ENCODE results near the gene NAA30. TPM values are rescaled to one million over a fixed set of nuclear protein-coding genes. Genes with fewer than 3 reads are reported as not detected.

Gene NAA30
- 15.3 and 19.6 TPM in 2 replicates for total RNA-seq

GRCh38 chr14:57390037-57390805 is at the start of gene NAA30:
TSS of gene NAA30 (plus strand) at chr14:57390586. CDS start at chr14:57390958, 372 bp downstream.

Other genes with a start within 250 kb of the NAA30 start
- 41.6 and 63.4 TPM in 2 replicates for gene EXOC5, start 121.7 kb upstream of the NAA30 start, total RNA-seq
- gene AP5M1, start 121.6 kb upstream of the NAA30 start, total RNA-seq, result 19.2 and 34.8 TPM in 2 replicates
- gene CCDC198, start 103.3 kb downstream of the NAA30 start, total RNA-seq, result not detected in 2 replicates

Data from placental epithelial cell (primary cell).